ENCODE data around the gene TEDC2. TPM values are rescaled to one million over a fixed set of nuclear protein-coding genes. Genes with fewer than 3 reads are reported as not detected.
A peak's percentile ranks its signal among the peaks of the same experiment; 100 is the strongest.

TEDC2 gene
- total and polyA plus RNA-seq, 10 of the 15 experiments (the other 5 are each of a cell fraction or from before 2014, with no cell fraction given): 0.23 to 47.9 (median 19.1) TPM

- TF ChIP-seq ZBTB40 (IDR thresholded peaks at IDR 0.05; ENCODE audit: borderline replicate concordance) (no peak), NR2C2 (IDR thresholded peaks at IDR 0.05; ENCODE audit: borderline replicate concordance, control insufficient read depth, insufficient read length, low read depth) (no peak), DPF2 (IDR thresholded peaks at IDR 0.05) (no peak), IKZF2 (IDR thresholded peaks at IDR 0.05) (no peak), EED (IDR thresholded peaks at IDR 0.05; ENCODE audit: low read depth) (no peak), SRF (IDR thresholded peaks at IDR 0.05; ENCODE audit: low read depth in 2 of 2, low read length in 2 of 2) (no peak), POU2F2 (IDR thresholded peaks at IDR 0.05; ENCODE audit: borderline replicate concordance, low read depth, low read length) (peak; percentile 26; the same call in 1 of the 3 replicates), MLLT1 (IDR thresholded peaks at IDR 0.05) (no peak), ZNF217 (IDR thresholded peaks at IDR 0.05) (no peak), KDM1A (IDR thresholded peaks at IDR 0.05; ENCODE audit: borderline replicate concordance) (no peak), IKZF1 (conservative IDR thresholded peaks at IDR 0.05) (peak; percentile 26), E4F1 (IDR thresholded peaks at IDR 0.05; ENCODE audit: borderline replicate concordance, partially characterized antibody) (no peak), RELB (IDR thresholded peaks at IDR 0.05; ENCODE audit: low read depth) (no peak), FOXM1 (IDR thresholded peaks at IDR 0.05; ENCODE audit: low read depth, low read length) (no peak), TCF7 (IDR thresholded peaks at IDR 0.05; ENCODE audit: borderline replicate concordance) (no peak), STAT1 (conservative IDR thresholded peaks at IDR 0.05) (no peak), RAD21 (IDR thresholded peaks at IDR 0.05; ENCODE audit: insufficient read depth, low read depth, low read length) (peak; percentile 93), SMC3 (IDR thresholded peaks at IDR 0.05; ENCODE audit: borderline replicate concordance, low read length) (peak; percentile 90), CEBPB (IDR thresholded peaks at IDR 0.05; ENCODE audit: borderline replicate concordance in 1 of 2, low read depth in 2 of 2, low read length in 2 of 2) (no peak)
These were observed 41.2 kb downstream of the TEDC2 start (continued) for GRCh38 chr16:2500918-2501750.

Measured in GM12878 (cell line).